Activated naive CD4-positive, alpha-beta T cell treated with Interleukin-2 at 50 U/mL for 16 hours (primary cell): ENCODE data around the gene PIK3R5.
A peak's percentile ranks its signal among the peaks of the same experiment; 100 is the strongest.
"Not testable (repeated sequence)": the region's sequence is repeated elsewhere in the genome, so short reads cannot be mapped to it uniquely, and the experiment has no call there.

Experiments used
- DNase-seq: peaks from one replicate; pipeline ENCODE4 v3.0.0-alpha.2; 2020

The PIK3R5 gene, protein sequence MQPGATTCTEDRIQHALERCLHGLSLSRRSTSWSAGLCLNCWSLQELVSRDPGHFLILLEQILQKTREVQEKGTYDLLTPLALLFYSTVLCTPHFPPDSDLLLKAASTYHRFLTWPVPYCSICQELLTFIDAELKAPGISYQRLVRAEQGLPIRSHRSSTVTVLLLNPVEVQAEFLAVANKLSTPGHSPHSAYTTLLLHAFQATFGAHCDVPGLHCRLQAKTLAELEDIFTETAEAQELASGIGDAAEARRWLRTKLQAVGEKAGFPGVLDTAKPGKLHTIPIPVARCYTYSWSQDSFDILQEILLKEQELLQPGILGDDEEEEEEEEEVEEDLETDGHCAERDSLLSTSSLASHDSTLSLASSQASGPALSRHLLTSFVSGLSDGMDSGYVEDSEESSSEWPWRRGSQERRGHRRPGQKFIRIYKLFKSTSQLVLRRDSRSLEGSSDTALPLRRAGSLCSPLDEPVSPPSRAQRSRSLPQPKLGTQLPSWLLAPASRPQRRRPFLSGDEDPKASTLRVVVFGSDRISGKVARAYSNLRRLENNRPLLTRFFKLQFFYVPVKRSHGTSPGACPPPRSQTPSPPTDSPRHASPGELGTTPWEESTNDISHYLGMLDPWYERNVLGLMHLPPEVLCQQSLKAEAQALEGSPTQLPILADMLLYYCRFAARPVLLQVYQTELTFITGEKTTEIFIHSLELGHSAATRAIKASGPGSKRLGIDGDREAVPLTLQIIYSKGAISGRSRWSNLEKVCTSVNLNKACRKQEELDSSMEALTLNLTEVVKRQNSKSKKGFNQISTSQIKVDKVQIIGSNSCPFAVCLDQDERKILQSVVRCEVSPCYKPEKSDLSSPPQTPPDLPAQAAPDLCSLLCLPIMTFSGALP

DNA sequence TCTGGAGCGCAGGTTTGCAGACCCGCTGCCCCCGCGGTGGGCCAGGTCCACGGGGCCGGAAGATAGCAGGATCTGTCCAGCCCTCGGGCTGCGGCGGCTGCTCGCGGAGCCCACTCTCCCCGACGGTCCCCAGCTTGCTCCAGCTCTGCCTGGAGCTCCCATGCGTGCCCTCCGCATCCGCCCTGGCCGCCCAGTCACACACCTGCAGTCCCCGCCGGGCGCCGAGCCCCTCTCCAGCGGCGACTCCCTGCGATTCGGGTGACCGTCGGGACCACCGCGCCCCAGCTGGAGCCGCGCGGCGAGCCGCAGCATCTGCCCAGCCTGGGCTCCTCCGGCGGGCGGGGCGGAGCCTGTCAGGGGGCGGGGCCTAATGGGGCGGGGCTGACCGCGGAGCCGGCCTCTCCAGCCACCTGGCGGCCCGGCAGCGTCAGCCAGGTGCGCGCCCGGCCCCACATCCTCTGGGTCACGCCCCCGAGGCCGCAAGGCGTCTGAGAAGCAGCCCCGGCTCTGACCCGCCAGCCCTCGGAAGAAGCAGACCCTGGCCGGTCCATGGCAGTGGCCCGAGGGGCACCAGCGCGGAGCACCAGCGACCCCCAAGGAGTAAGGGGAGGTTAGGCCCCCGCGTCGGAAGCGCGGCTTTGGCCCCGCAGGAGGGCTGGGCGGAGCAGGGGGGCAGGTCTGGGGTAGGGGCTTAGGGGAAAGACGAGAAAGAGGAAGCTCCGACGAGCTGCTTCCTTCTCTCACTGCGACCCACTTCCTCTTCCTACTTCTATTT is at the start of gene PIK3R5:
PIK3R5 (minus strand) TSS at position 314 of the 775 bp plus-strand sequence. CDS start 54,213 bp downstream, outside the sequence.
- DNase-seq: peak; percentile 79

DNA sequence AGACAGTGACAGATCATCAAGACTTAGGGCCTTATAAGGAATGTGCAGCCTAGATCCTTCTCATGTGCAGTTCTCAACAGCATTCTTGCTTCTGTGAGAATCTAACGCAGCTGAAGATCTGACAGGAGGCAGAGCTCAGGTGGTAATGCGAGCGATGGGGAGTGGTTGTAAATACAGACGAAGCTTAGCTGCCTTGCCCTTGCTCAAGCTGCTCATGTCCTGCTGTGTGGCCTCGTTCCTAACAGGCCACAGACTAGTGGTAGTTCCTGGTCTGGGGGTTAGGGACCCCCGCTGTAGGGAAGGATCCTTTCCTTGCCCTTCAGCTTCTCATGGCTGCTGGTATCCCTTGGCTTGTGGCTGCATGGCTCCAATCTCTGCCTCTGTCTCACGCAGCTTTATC is 45.5 kb upstream of the PIK3R5 start:
- no peak for DNase-seq

DNA sequence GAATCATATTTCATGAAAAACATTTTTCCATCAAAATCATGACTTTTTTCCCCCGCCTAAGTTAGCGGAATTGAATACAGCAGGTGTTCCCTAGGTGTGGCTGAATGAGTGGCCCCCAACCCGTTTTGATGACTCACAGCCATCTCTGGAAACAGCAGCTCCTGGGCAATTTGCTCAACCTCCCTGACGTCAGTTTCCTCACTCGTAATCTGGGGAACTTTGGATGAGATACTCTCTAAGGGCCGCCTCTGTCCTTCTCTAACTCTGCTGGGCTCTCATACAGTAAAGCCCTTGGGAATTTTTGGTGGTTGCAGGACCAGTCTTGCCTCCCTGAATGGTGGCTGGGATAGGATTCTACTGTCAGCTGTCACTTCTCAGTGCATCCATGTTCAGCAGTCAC is 44.2 kb upstream of the PIK3R5 start:
- no peak for DNase-seq

DNA sequence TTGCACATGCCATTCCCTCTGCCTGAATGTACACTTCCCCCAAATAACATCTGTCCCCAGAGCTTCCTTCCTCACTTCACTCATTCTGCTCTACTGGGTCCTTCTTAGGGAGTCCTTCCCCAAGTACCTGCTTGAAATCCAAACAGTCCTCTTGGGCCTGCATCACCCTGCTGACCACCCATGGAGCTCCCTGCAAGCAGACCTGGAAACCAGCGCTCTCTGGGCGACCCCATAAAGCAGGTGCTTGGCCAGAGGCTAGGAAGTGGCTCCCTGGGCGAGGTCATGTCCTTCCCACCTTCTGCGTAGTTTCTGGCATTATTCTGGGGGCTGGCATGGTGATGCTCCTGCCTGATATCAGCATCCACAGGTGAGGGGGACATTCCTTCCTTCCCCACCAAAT is 43.6 kb upstream of the PIK3R5 start:
- DNase-seq: no peak

DNA sequence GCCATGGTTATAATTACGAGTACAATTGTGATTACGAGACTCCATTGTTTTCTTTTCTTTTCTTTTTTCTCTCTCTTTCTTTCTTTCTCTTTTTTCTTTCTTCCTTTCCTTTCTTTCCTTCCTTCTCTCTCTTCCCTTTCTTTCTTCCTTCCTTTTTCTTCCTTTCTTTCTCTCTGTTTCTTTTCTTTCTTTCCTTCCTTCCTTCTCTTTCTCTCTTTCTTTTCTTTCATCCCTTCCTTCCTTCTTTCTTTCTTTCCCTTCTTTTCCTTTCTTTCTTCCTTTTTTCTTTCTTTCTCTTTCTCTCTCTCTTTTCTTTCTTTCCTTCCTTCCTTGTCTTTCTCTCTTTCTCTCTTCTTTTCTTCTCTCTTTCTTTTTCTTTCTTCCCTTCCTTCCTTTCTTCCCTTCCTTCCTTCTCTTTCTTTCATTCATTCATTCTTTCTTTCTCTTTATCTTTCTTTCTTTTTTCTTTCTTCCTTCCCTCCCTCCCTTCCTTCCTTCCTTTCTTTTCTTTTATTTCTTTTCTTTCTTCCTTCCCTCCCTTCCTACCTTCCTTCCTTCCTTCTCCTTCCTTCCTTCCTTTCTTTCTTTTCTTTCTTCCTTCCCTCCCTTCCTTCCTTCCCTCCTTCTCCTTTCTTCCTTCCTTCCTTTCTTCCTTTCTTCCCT is 41.7 kb upstream of the PIK3R5 start:
- DNase-seq: no peak

DNA sequence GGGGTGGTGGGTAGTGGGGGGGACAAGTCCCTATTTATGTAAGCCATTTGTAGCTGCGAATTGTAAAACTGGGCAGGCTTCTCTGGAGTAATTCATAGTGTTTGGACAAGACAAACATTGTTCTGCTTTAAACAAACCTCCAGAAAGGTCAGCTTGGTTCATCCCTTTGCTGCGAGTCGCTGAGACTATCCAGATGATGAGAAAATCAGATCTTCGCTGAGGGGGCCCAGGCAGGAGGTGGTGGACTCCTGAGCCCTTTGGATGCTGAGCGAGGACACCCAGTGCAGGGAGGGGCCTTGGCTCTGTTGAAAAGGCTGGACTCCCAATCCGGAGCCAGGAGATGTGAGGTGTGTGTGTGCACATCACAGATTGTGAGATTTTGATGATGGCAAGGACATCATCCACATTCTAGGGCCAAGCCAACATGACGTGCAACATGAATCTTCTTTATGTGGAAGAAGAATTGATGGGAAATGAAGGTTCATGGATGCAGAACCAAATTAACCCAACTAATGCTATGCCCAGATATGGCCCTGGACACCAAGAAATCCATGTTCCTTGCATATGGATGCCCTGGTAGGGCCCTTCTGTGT is 40.8 kb upstream of the PIK3R5 start:
- no peak for DNase-seq

DNA sequence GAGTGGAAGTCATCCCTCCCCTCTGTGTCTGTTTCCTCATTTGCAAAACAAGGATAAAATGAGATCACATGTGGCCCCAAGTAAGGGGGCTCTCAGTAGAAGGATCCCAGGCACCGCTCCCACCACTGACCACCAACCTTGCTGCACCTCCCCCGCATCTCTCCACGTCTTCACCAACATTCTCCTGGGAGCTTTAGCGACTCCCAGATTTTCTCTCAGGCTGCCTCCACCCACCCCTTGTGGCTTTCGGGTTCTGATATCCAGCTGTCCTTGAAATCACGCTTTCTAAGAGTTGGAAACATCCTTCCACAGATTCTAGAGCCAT is 39.4 kb upstream of the PIK3R5 start:
- no peak for DNase-seq

DNA sequence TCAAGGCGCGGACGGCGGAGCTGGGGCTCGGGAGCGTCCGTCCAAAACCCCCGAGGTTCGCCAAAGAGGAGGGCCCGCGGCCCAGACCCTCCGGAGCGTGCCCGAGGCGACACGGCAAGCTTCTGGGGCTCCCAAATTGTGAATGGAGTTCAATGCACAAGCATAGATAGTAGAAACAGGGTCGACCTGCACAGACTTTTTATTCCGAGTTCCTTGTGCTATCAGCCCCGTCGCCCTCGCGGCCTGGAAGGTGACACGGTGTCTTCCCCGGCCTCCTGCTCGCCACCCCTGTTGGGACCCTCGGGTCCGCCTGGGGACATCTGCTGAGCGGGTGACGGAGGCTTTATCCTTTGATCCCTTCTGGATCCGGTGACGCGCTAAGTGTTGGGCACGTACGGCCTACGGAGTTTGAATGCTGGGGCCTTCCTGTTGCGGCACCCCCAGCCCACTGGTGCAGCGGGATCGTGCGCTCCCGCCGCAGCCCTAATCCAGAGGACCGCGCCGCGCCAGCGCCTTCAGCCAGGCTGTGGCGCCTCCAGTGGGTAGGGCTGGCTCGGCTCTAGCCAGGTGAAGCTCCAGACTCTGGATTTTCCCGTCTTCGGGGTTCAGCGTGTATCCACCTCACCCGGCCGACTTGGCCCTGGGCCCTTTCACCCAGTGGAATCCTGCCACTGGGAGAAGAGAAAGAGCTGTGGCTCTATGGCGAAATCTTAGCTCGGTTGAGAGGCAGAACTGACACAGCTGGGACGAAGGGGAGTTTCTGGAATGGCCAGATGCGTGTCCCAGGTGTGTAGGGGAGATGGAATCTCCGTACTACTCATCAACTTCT is 38.8 kb upstream of the PIK3R5 start:
- no peak for DNase-seq

DNA sequence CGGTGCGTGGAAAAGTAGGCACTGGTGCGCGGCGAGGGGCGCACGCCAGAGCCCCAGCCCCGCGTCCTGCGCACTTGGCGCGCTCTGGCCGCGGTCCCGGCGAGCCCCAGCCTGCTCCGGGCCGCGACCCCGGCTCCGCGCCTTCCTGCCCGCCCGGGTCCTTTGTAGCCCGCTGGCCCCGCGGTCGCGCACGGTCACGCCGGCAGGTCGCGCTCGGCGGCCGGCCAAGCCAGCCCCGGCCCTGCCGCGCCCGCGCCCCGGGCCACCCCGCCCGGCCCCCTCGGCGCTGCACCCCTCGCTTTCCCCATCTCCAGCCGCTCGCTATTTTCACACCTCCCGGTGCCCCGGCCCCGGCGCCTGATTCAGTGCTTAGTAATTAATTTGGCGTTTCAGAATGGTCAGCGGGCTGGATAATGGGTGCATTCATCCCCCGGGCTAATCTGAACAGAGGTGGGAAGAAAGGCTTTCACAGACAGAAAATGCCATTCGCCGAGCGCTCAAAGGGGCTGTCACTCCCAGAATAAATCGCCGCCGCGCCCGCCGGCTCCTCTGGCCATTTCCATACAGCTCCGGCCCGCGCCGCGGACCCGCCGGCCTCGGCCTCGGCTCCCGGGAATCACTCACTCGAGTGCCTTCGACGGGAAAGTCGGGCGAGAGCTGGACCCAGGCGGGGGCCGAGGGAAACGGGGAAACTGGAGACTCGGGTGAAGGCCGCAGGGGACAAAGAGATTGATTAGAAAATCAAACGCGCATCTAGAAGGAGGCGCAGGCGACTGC is 38.0 kb upstream of the PIK3R5 start:
- no peak for DNase-seq

DNA sequence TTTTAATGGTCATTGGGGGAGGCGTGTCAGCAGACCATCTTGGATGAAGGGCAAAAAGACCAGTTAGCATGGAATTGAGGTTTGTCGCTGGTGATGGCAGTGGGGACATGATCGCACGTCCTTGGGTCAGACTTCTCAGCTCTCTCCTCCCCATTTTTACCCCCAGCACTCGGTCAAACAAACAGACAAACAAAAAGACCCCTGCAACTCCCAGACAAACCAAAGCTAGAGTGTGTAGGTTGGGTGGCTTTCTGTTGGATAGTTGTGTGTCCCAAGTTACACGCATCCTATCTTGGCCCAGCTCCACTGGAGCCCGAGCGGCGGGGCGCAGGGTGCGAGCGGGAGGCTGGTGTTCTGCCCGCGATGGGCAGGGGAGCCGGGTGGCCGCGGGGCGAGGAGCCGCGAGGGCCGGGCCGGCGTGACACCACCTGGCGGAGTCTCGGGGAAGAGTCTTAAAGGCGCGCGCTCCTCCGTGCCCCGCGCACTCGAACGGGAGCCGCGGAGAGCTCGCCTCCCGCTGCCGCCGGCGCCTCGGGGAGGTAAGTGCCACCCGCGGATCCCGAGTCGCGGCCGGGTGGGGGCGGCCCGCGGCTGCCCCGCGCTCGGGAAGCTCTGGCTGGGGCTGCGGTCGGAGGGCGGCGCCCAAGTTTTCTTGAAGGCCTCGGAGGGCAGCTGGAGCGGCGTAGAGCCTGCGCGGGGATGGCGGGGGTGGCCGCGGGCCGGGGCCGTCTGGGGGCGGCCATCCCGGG is 37.3 kb upstream of the PIK3R5 start:
- peak; percentile 32 for DNase-seq

DNA sequence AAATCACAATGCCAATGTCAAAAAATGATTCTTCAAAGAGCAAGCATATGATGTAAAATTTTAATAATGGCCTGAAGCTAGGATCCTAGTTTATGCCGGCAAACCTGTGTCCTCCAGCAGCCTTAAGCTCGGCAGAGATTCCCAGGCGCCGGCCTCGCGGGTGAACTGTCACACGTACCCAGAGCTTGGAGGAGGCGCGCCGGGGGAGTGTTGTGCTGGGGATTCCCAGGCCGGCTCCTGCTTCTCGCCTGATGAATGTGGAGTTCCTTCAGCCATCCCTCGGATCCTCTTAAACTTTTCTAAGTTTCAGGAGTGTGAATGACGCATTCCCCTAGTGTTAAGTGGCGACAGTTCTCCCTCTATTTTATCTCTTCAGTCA is 36.7 kb upstream of the PIK3R5 start:
- no peak for DNase-seq

DNA sequence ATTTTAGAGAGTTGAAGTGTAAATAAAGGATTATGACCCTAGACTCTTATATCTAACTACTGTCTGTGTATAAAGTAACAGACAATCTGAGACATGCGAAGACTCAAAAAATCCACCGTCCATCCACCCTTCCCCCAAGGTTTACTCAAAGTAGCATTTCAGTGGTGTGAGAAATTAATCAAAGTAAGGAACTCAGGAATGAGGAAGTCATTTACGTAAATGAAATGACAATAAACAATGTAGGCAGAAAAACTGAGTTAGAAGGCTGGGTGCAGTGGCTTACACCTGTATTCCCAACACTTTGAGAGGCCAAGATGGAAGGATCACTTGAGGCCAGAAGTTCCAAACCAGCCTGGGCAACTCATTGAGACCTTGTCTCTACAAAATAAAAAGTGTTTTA is 36.1 kb upstream of the PIK3R5 start:
- DNase-seq: no peak

DNA sequence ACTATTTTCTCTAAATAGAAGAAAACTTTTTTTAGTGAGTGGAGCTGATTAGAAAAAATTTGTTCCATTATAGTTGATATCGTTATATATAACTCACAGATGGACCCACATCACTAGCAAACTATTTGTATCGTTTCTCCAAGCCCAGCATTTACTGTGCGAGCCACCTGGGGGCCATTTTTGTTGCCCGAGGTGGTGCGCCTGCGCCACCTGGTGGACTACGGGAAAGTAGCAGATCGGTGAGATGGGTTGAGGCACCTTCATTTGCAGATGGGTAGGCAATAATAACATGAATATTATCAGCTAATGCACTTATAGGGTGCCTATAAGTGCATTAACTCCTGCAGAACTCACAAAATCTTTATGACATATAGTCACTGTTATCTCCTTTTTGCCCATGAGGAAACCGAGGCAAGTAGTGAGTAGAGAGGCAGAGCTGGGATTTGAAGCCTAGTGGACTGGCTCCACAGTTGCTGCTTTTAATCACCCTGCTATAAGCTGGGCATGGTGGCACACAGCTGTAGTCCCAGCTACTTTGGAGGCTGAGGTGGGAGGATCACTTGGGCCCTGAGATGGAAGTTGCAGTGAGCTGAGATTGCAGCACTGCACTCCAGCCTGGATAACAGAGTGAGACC is 32.6 kb upstream of the PIK3R5 start:
- peak; percentile 82 for DNase-seq

DNA sequence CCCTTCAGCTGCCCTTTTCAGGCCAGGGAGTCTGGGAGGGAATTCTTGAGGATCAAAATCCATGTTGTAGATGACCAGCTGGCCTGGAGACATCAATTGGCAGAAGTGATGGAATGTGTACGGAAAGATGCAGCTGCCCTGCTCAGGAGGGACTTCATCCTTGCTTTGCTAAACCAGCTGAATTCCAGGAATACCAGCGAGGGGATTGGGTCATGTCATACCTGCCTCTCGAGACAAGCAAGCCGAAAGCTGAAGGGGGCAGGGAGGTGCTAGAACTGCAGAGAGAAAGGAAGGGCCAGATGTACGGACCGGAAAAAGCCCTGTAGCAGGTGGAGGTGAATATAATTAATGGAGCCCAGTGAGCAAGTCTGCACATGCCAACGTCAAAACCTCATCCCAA is 30.2 kb upstream of the PIK3R5 start:
- DNase-seq: no peak

DNA sequence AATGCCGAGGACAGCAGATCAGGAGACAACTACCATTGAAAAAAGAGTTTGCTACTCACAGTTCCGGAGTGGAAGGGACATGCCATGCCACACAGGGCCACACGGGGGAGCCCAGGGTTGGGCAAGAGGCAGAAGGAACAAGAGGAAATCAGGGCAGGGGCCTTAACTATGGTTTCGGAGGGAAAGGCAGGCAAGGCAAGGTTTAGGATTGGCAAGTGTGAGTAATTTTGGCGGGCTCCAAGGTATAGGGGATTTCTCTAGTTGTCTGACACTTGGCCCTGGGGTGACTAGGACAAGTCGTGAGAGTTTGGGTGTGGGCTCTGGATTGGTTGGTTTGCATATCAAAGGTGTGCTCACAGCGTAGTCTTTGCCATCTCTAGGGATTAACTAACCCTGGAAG is 28.8 kb upstream of the PIK3R5 start:
- DNase-seq: peak; percentile 75

DNA sequence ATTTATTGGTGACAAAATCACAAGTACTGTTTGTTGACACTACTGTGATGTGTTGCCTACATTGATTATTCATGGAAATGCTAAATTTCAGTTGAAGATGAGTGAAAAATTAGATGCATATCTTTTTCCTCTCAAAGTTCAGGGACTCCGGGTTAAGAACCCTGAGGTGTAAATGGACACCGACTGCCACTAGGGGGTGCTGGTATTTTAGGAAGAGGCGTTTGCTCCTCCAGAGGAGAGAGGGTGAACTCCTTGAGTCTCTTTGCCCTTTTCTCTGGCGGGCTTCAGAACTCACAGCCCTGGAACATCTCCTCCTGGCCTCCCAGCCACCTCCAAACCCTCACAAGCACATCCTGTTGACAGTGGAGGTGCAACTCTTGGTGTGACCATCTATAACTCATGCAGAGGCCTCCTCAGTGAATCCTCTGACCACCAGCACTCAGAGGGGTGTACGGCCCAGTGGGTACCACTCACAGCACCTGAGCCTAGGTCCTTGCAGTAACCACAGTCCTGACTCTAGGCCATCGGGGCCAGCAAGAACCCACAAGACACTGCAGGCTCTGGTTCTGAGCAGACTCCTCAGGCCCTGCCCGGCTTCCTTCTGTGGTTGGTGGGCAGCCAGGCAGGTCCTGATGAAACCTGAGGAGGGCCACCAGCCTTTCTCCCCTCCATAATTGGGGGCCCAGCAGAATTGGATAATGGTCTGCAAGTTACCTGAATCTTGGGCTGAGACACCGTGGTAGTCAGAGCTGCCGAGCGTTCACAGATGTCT is 26.2 kb upstream of the PIK3R5 start:
- peak; percentile 69 for DNase-seq

DNA sequence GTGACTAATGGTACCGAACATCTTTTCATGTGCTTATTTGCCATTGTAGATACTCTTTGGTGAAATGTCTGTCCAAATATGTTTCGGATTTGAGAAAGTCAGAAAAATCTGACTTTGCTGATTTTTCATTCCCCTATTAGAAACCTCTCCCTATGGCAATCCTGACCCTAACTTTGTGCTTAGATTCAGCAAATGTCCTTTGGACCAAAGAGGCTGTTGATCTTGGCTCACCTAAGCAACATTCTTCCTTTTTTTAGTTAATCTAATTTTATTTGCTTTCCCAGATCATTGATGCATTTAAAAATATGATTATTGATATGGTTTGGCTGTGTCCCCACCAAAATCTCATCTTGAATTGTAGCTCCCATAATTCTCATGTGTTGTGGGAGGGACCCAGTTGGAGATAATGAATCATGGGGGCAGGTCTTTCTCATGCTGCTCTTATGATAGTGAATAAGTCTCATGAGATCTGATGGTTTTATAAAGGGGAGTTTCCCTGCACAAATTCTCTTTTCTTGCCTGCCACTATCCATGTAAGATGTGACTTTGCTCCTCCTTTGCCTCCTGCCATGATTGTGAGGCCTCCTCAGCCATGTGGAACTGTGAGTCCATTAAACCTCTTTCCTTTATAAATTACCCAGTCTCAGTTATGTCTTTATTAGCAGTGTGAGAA is 22.9 kb upstream of the PIK3R5 start:
- not testable (repeated sequence) for DNase-seq

DNA sequence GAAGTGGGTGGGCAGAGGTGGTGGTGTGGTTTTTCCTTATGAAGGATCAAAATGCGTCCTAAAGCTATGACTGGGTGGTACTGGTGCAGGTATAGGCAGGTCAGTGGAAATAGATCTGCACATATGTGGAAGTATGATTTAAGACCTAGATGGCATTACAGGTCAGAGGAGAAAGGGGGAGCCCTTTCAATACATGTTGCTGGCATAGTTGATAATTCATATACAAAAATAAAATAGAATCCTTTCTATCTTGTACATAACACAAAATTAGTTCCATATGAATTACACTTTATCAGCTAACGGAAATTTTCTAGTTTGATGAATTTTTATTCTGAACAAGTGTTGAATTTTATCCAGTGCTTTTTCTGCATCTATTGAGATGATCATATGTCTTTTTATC is 20.8 kb upstream of the PIK3R5 start:
- no peak for DNase-seq
